ENCODE data around the gene SBF2. TPM values are rescaled to one million over a fixed set of nuclear protein-coding genes. Genes with fewer than 3 reads are reported as not detected.
A peak's percentile ranks its signal among the peaks of the same experiment; 100 is the strongest.

SBF2 gene
- total RNA-seq, 4 donors from 2014 or later = 19.3 to 28.1 (median 25.8) TPM

GRCh38 chr11:10315083-10315482 lies 21.1 kb upstream of the SBF2 start:
- TF ChIP-seq POLR2A (IDR thresholded peaks at IDR 0.05) = no peak
- no peak for TF ChIP-seq CTCF (IDR thresholded peaks at IDR 0.05 in 4 of 5, conservative IDR thresholded peaks at IDR 0.05 in 1 of 5)
- H3K4me1 ChIP-seq = peaks cover 23 to 31% of the 10 kb centered on the region in 2 donors
- intact Hi-C loops (cut with DNase I; ENCODE audit: low total_unique reads) = no loop called here
- H3K4me3 ChIP-seq = no peak overlapping the region
- no peaks in the 10 kb centered on the region for H3K36me3 ChIP-seq
- H3K9me3 ChIP-seq = no peaks in the 10 kb centered on the region
- ATAC-seq (no peak), DNase-seq (no peak)
- no peaks in the 10 kb centered on the region for H3K27me3 ChIP-seq
- in situ Hi-C loops (cut with MboI; ENCODE audit: low sequenced_read_pairs in 4 of 4) = loop anchor here (10.0 to 25.0 kb wide), 7 partner anchors 50 to 553 kb away; no protein-coding TSS in a partner anchor
- no peak overlapping the region for H3K27ac ChIP-seq

- peaks cover 30 to 37% of the 10 kb centered on the region in 2 donors for H3K4me1 ChIP-seq
- ATAC-seq (no peak), DNase-seq (no peak)
- H3K4me3 ChIP-seq = no peak overlapping the region
- in situ Hi-C loops (cut with MboI; ENCODE audit: low sequenced_read_pairs in 4 of 4) = loop anchor here (10.0 to 25.0 kb wide), 7 partner anchors 50 to 552 kb away; no protein-coding TSS in a partner anchor
- no peaks in the 10 kb centered on the region for H3K9me3 ChIP-seq
- H3K36me3 ChIP-seq = no peaks in the 10 kb centered on the region
- TF ChIP-seq POLR2A (IDR thresholded peaks at IDR 0.05) (no peak), CTCF (IDR thresholded peaks at IDR 0.05 in 4 of 5, conservative IDR thresholded peaks at IDR 0.05 in 1 of 5) (no peak)
- no peaks in the 10 kb centered on the region for H3K27me3 ChIP-seq
- intact Hi-C loops (cut with DNase I; ENCODE audit: low total_unique reads) = no loop called here
- no peak overlapping the region for H3K27ac ChIP-seq
These were observed 20.4 kb upstream of the SBF2 start for GRCh38 chr11:10314199-10315072.

GRCh38 chr11:10311802-10312201 lies 17.8 kb upstream of the SBF2 start:
- Histone ChIP-seq H3K36me3 (no peaks in the 10 kb centered on the region), H3K4me3 (no peak overlapping the region), H3K9me3 (no peaks in the 10 kb centered on the region), H3K4me1 (peaks cover 29 to 36% of the 10 kb centered on the region in 2 donors), H3K27ac (no peak overlapping the region), H3K27me3 (peaks cover 0 to 2% (median 0%) of the 10 kb centered on the region in 3 donors)
- intact Hi-C loops (cut with DNase I; ENCODE audit: low total_unique reads) (no loop called here), in situ Hi-C loops (cut with MboI; ENCODE audit: low sequenced_read_pairs in 4 of 4) (loop anchor here (10.0 to 25.0 kb wide), 7 partner anchors 53 to 550 kb away; no protein-coding TSS in a partner anchor)
- ATAC-seq = no peak
- DNase-seq = no peak
- TF ChIP-seq CTCF (IDR thresholded peaks at IDR 0.05 in 4 of 5, conservative IDR thresholded peaks at IDR 0.05 in 1 of 5) (no peak), POLR2A (IDR thresholded peaks at IDR 0.05) (no peak)

- Histone ChIP-seq H3K9me3 (no peaks in the 10 kb centered on the region), H3K27me3 (peaks cover 0 to 5% (median 0%) of the 10 kb centered on the region in 3 donors), H3K27ac (peak overlapping the region; percentile 85 to 93 (median 89)), H3K4me1 (peaks cover 34 to 42% of the 10 kb centered on the region in 2 donors), H3K4me3 (no peak overlapping the region), H3K36me3 (no peaks in the 10 kb centered on the region)
- TF ChIP-seq CTCF (IDR thresholded peaks at IDR 0.05 in 4 of 5, conservative IDR thresholded peaks at IDR 0.05 in 1 of 5) (no peak), POLR2A (IDR thresholded peaks at IDR 0.05) (no peak)
- DNase-seq (no peak), ATAC-seq (no peak)
- in situ Hi-C loops (cut with MboI; ENCODE audit: low sequenced_read_pairs in 4 of 4) (loop anchor here (10.0 to 25.0 kb wide), 7 partner anchors 54 to 548 kb away; no protein-coding TSS in a partner anchor), intact Hi-C loops (cut with DNase I; ENCODE audit: low total_unique reads) (no loop called here)
These were observed 16.4 kb upstream of the SBF2 start for GRCh38 chr11:10310301-10310841.

Measured in gastrocnemius medialis (tissue), 4 donors.